H1 (cell line): Measurements from ENCODE around the gene MYORG. TPM values are rescaled to one million over a fixed set of nuclear protein-coding genes. Genes with fewer than 3 reads are reported as not detected.

Source experiments
- ASH2L ChIP-seq: fragments of 200-600, 300-600 bp; sonication (generic); IDR thresholded peaks from one replicate; pipeline ENCODE4 v1.7.1; 2017; ENCODE audit warnings: low read length
- BACH1 ChIP-seq: IDR thresholded peaks from 2 replicates; pipeline ENCODE4 v1.6.1; 2012; ENCODE audit warnings: low read length, improper control_type of control experiment
- BCL11A ChIP-seq, 2 experiments: IDR thresholded peaks; one replicate each; pipeline ENCODE4 v1.6.1; 2011; ENCODE audit warnings: low read depth in 2 of 2, low read length in 2 of 2, mild to moderate bottlenecking in 2 of 2
- CBX8 ChIP-seq: fragments of 300-800, 300-1000 bp; sonication (generic); IDR thresholded peaks from 2 replicates; pipeline ENCODE4 v1.7.1; 2016; ENCODE audit warnings: low read depth, low read length, borderline replicate concordance
- CREB1 ChIP-seq: IDR thresholded peaks from 2 replicates; pipeline ENCODE4 v1.6.1; 2012; ENCODE audit warnings: inconsistent platforms
- E2F6 ChIP-seq: IDR thresholded peaks from 2 replicates; pipeline ENCODE4 v1.6.1; 2012; ENCODE audit warnings: inconsistent platforms
- EGR1 ChIP-seq: IDR thresholded peaks from 2 replicates; pipeline ENCODE4 v1.6.1; 2011; ENCODE audit warnings: low read depth, low read length, borderline replicate concordance
- EZH2 ChIP-seq: fragments of 200-600 bp; sonication (generic); IDR thresholded peaks from 2 replicates; pipeline ENCODE4 v1.7.1; 2012; ENCODE audit warnings: low read depth, mild to moderate bottlenecking, moderate library complexity, low read length, inconsistent platforms; ENCODE audit not compliant: severe bottlenecking
- GABPA ChIP-seq: IDR thresholded peaks from 2 replicates; pipeline ENCODE4 v1.6.1; 2011; ENCODE audit warnings: mild to moderate bottlenecking, low read length, moderate library complexity, borderline replicate concordance; ENCODE audit not compliant: insufficient read depth
- GTF2F1 ChIP-seq: IDR thresholded peaks from 2 replicates; pipeline ENCODE4 v1.6.1; 2012; ENCODE audit warnings: low read depth, low read length, improper control_type of control experiment, borderline replicate concordance
- KDM1A ChIP-seq: fragments of 200-600, 300-600 bp; sonication (generic); IDR thresholded peaks from 2 replicates; pipeline ENCODE4 v1.7.1; 2016; ENCODE audit warnings: mild to moderate bottlenecking, low read length, borderline replicate concordance
- KDM4A ChIP-seq: IDR thresholded peaks from one replicate; pipeline ENCODE4 v1.7.1; 2012; ENCODE audit warnings: low read depth, mild to moderate bottlenecking, moderate library complexity, low read length, inconsistent platforms; ENCODE audit not compliant: severe bottlenecking
- RNF2 ChIP-seq: fragments of 200-900, 300-1000 bp; sonication (generic); IDR thresholded peaks from 2 replicates; pipeline ENCODE4 v1.7.1; 2016; ENCODE audit warnings: borderline replicate concordance, low read depth, mild to moderate bottlenecking, antibody characterized with exemption, low read length; ENCODE audit not compliant: poor library complexity, severe bottlenecking; ENCODE audit errors: missing control alignments
- RXRA ChIP-seq: IDR thresholded peaks from 2 replicates; pipeline ENCODE4 v1.6.1; 2011; ENCODE audit warnings: low read depth, mild to moderate bottlenecking, low read length, moderate library complexity; ENCODE audit not compliant: insufficient read depth
- SAP30 ChIP-seq: fragments of 300-600 bp; sonication (generic); IDR thresholded peaks from 2 replicates; pipeline ENCODE4 v1.7.1; 2012; ENCODE audit warnings: low read length, moderate library complexity, mild to moderate bottlenecking, inconsistent platforms; ENCODE audit not compliant: insufficient read depth, insufficient replicate concordance
- SIX5 ChIP-seq: IDR thresholded peaks from 2 replicates; pipeline ENCODE4 v1.6.1; 2011; ENCODE audit warnings: mild to moderate bottlenecking, low read depth, low read length
- SP1 ChIP-seq: IDR thresholded peaks from 2 replicates; pipeline ENCODE4 v1.6.1; 2011; ENCODE audit warnings: low read depth, low read length
- SRF ChIP-seq: IDR thresholded peaks from 2 replicates; pipeline ENCODE4 v1.6.1; 2011; ENCODE audit warnings: mild to moderate bottlenecking, low read depth, low read length, moderate library complexity
- polyA plus RNA-seq, 7 experiments: library from polyadenylated mRNA; depleted of rRNA in 3 of 7; stranded (reverse) in 5 of 7; unstranded in 2 of 7; fragments of >200 nt in 5 of 7; fragments of 200-250 nt in 2 of 7; gene quantifications; 1 replicate in 5 of 7; 2 replicates in 1 of 7; 4 replicates in 1 of 7; pipeline versions ENCODE4 v1.2.1 to v1.2.3, GENCODE V29; 2011 to 2013; ENCODE audit warnings: missing spikeins in 2 of 7, mixed read lengths in 2 of 7
- total RNA-seq: library from RNA; stranded (reverse); fragmentation: NEBNext Ultra II Directional; extraction: Animal tissue kit (Norgen Biotek cat#: 25700); gene quantifications from 2 replicates; pipeline ENCODE4 v1.2.1, GENCODE V29; 2021
- TF ChIP-seq, protein P1 (sequence below): IDR thresholded peaks from 2 replicates; pipeline ENCODE4 v1.6.1; 2011; ENCODE audit warnings: low read depth, mild to moderate bottlenecking, low read length; ENCODE audit not compliant: insufficient read depth

MYORG gene
- total and polyA plus RNA-seq, 2 of the 8 experiments (the other 6 are each of a cell fraction or from before 2014, with no cell fraction given) = 1.2 to 5.9 TPM

GRCh38 chr9:34380034-34380510 is 3.4 kb upstream of the MYORG start (continued):
- TF ChIP-seq RXRA = no peak
- no peak for TF ChIP-seq CREB1
- TF ChIP-seq SP1 = no peak
- TF ChIP-seq SAP30 = peak; percentile 21
- no peak for TF ChIP-seq BACH1
- TF ChIP-seq EGR1 = no peak
- peak; percentile 58 for TF ChIP-seq RNF2
- TF ChIP-seq SIX5 = no peak
- no peak for TF ChIP-seq E2F6
- no peak for TF ChIP-seq GTF2F1
- no peak for TF ChIP-seq SRF
- TF ChIP-seq, protein P1, sequence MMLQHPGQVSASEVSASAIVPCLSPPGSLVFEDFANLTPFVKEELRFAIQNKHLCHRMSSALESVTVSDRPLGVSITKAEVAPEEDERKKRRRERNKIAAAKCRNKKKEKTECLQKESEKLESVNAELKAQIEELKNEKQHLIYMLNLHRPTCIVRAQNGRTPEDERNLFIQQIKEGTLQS = no peak
- TF ChIP-seq EZH2 = peak; percentile 54
- no peak for TF ChIP-seq BCL11A (IDR thresholded peaks at IDR 0.05; ENCODE audit: low read depth in 2 of 2, low read length in 2 of 2)
- TF ChIP-seq CBX8 = no peak
- no peak for TF ChIP-seq GABPA
- TF ChIP-seq KDM4A = peak; percentile 47
- no peak for TF ChIP-seq ASH2L
- 0 out of 2 replicates have a peak, but pooled peaks have one; percentile 6 for TF ChIP-seq KDM1A
